GM21529 (cell line): ENCODE results near the gene GABRR2.
"Not testable (repeated sequence)": the region's sequence is repeated elsewhere in the genome, so short reads cannot be mapped to it uniquely, and the experiment has no call there.

ENCODE experiments used
- ATAC-seq: cut with Tn5 transposase; IDR thresholded peaks from one replicate; pipeline ENCODE4 v1.9.1; 2021; ENCODE audit not compliant: unreplicated experiment

GABRR2 gene

DNA sequence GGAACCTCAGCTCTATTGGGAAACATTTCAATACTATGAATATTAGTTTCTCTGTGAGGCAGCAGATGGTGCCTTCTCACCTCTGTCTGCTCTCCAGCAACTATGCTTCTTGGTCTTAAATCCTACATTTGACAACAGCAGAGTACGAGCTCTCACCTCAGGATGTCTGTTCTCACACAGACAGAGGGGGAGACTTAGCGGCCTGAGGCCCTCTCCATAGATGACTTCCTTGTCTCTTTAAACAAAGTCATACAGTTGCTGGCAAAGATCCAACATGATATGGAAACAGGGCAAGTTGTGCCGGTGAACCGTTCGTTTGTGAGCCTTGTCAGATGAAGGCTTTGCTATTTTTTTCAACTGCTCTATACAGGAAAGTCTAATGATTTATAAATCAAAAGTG is 54.3 kb downstream of the GABRR2 start:
- no peak for ATAC-seq

DNA sequence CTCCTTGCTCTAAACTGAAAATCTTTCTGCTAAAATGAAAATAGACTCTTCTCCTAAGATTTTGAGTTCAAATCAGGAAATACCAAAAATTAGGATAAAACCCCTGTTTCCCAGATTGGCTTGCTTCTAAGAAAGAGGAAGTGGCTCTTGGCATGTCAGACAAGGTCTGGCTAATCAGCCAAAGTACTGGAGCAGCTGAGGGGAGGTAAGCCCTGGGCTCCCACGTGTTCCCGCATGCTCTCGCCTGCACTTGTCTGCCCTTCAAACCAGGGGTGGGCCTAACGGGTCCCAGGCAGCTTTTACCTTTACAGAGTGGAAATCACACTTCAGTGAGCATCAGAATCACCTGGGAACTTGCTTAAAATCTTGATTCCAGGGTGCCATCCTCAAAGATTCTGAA is 54.8 kb downstream of the GABRR2 start:
- peak; percentile 40 for ATAC-seq

DNA sequence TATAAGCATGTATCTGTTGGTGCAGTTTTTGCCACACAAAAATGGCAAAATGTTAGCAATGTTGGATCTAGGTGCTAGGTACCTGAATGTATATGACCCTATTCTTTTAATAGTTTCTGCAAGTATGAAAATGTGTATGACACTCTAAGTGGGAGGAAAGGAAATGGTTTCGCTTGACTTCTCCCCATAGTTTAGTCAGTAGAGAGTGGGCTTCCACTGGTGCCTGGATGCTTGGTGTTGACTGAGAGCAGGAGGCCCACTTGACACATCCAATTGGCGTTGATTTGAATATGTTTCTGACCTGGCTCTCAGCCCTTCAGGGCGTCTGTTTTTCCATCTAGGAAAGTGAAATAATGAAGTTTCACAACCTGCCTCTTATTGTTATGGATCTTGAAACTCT is 56.2 kb downstream of the GABRR2 start:
- ATAC-seq: peak; percentile 75

GRCh38 chr6:89257781-89258180 is 57.3 kb downstream of the GABRR2 start:
- ATAC-seq: no peak

DNA sequence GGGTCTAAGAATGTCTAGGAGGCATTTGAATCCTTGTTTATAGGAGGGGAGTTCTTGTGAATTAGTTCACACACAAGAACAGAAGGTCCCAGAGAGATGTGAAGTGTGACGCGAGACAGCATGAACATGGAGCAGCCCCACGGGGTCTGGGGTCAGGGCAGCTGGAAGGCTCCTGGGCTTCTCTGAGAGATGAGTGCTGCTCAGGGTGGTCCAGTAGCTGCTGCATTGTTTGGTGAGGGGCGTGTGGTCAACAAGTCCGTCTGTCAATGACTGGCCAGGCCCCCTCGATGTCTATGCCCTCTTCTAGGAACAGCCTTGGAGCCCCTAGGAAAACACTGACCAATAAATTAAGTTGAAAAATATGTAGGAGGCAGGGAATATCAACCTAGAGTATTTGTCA is 57.8 kb downstream of the GABRR2 start:
- ATAC-seq: no peak

DNA sequence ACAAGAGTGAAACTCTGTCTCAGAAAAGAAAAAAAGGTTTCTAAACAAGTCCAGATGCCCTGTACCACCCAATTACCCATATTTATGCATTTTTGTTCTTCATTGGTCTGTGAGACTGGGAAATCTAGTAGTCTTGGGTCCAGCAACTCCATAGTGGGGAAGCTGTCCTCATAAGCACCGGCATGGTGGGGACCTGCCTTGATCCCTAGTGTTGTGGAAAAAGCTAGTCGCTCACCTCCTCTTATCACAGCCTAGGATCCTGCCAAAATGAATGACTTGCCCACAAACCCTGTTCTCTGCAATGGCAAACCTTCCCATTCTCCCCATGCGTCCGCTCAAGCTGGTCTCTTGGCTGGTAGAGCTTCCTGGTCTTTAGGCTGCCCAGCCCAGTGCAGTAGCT is 59.7 kb downstream of the GABRR2 start:
- no peak for ATAC-seq

- no peak for ATAC-seq
Observed at GRCh38 chr6:89254569-89254968, 60.5 kb downstream of the GABRR2 start.

- ATAC-seq: no peak
Observed at GRCh38 chr6:89252907-89253306, 62.2 kb downstream of the GABRR2 start.

DNA sequence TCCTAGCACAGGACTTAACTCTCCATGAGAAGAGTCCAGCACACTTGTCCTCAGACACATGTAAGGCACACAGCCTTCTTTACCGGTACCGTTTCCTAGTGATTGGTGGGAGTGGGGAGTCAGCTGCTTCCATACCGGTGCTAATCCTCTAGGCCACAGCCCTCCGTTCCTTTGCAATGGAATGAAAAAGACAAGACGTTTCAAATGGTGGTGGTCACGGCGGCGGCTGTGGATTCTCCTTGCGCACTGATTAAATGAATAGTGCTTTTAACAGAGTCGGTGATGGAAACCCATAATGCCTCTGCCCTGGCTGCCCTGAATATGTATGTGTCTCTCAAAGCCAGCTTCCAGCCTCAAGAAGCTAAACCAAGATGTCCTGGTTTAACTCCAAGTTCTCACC is 63.1 kb downstream of the GABRR2 start:
- no peak for ATAC-seq

GRCh38 chr6:89251170-89251569 is 63.9 kb downstream of the GABRR2 start:
- ATAC-seq: no peak

DNA sequence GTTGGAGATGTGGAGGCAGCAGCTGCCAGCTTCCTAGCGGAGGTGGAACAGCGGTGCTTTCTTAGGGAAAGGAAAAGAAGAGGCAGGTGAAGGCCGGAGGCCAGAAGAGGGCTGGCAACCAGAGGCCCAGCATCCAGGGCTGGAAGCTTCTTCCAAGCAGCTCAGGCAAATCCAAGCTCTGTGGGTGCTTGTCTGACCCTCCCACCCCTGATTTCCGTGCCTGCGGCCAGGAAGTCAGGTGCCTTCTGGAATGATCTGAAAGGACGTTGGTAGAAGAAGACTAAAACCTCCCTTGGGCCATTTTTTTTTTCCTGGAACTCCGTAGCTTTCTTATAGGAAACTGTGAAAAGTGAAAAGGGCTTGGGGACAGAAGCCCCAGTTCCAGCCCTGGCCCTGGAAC is 64.9 kb downstream of the GABRR2 start:
- no peak for ATAC-seq

- ATAC-seq: peak; percentile 66
Observed at GRCh38 chr6:89244241-89244985, 70.7 kb downstream of the GABRR2 start.

DNA sequence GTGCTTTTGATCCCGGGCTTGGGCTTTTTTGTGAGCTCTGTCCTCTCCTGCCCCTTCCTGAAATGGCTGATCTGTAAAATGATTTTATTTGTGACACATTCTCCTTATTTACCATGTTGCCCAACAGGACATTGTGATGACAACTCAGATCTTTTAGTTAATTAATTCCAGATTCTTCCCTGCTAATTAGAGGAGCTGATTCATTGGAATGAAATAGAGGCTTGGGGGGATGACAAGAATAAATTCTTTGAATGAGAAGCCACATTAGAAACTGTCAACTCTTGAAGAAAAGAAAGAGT is 71.8 kb downstream of the GABRR2 start:
- ATAC-seq: no peak

- no peak for ATAC-seq
Observed at GRCh38 chr6:89242574-89243330, 72.3 kb downstream of the GABRR2 start.

GRCh38 chr6:89239338-89239737 is 75.8 kb downstream of the GABRR2 start:
- peak; percentile 50 for ATAC-seq

DNA sequence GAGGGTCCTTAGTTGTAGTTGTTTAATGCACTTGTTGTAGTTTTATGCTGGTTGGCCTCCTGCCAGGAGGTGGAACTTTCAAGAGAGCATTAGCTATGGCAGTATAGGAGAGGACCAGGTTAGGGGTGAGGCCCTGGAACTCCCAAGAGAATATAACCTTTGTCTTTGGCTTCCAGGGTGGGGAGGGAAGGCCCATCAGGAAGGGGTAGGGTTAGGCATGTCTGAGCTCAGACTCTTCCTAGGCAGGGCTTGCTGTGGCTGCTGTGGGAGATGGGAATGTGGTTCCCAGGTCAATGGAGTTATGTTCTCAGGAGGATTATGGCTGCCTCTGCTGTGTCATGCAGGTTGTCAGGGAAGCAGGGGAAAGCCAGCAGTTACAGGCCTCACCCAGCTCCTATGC is 77.9 kb downstream of the GABRR2 start:
- no peak for ATAC-seq

GRCh38 chr6:89233605-89234004 is 81.5 kb downstream of the GABRR2 start:
- not testable (repeated sequence) for ATAC-seq

DNA sequence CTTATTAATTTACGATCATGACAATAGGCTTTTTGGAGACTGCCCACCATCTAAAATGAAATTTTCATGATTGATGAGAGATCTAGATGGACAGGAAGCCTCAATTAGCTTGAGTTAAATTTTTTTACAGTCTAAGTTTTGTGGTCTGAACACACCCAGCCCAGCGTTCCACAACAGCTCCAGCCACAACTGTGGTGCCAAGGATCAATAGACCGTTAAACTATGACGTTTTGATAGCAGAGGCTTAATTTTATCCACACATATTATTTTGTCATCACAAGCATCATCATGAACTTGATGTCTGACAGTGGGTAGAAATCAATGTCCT is 92.4 kb downstream of the GABRR2 start:
- ATAC-seq: no peak

GRCh38 chr6:89221971-89222711 is 93.0 kb downstream of the GABRR2 start:
- ATAC-seq: no peak

DNA sequence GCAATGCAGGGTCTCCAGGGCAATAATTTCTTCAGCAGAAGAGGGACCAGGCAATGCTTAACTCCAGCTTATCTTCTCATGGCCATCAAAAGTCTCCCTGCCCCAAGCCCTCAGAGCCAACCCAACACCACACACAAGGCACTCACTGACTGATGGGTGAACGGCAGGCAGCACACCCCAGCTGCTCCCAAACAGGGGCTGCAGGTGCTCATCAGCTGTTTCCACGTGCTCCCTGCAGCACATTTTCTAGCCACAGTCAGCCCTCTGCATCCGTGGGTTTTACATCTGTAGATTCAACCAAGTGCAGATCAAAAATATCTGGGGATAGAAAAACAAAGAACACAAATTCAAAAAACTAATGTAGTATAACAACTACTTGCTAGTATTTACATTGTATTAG is 94.0 kb downstream of the GABRR2 start:
- ATAC-seq: no peak

GRCh38 chr6:89217299-89217910 is 97.7 kb downstream of the GABRR2 start, which contains the start of gene GABRR1:
Gene GABRR1 (minus strand): TSS chr6:89217358. CDS start chr6:89217322, 36 bp downstream.
- no peak for ATAC-seq

- ATAC-seq: no peak
Observed at GRCh38 chr6:89216411-89216810, 98.7 kb downstream of the GABRR2 start.
